HG03439 (cell line): ENCODE results near the gene SUPV3L1.
"Not testable (repeated sequence)": the region's sequence is repeated elsewhere in the genome, so short reads cannot be mapped to it uniquely, and the experiment has no call there.

ENCODE experiments used
- ATAC-seq: cut with Tn5 transposase; IDR thresholded peaks from one replicate; pipeline ENCODE4 v1.9.1; 2021; ENCODE audit warnings: mild to moderate bottlenecking, moderate library complexity; ENCODE audit not compliant: unreplicated experiment

SUPV3L1 gene

DNA sequence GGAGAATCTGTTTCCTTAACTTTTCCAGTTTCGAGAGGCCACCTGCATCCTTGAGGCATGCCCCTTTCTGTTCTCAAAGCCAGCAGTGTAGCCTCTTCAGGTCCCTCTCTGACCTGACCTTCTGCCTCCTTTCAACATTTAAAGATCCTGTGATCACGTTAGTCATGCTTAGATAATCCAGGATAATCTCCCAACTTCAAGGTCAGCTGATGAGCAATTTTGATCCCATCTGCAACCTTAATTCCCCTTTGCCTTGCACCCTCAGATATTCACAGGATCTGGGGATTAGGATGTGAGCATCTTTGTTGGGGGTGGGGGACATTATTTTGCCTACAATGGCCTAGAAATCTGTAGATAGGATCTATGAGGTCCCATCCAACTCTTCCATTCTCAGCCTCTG is 48.1 kb downstream of the SUPV3L1 start:
- ATAC-seq: no peak

GRCh38 chr10:69229616-69229916 is 49.5 kb downstream of the SUPV3L1 start:
- no peak for ATAC-seq

DNA sequence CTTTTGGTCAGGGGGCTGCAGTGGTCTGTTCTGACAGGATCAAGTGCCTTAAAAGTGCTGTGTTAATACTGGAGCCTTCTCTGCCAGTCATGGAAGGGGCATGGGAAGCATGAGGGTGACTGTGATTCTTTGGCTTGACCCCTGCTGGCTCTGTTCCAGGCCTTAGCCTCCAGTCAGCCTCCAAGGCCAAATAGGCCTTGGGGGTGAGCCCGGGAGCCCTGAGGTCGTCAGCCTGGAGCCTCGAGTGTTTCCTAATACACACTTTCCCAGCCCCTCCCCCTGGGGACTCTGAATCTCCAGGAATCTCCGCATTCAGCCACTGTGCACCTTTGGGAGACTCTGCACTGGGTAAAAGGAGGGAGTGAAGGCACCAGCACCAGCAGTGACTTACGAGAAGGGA is 50.1 kb downstream of the SUPV3L1 start:
- ATAC-seq: no peak

DNA sequence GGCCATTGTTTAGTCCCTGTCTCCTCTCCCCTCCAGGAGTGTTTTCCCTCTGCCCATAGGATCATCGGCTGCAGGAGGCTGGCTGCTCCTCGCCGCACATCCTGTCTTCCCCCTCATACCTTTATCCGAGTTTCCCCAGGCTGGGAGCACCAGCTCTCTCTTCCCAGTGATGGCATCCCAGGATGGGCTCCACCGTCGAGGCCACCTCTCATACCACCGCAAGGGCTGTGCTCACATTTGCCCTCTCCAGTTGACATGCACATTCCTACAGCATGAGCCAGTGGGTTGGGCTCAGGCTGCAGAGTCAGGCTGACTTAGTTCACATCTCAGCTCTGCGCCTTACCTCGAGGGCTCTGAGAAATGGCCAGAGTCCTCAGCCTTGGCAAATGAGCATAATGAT is 52.2 kb downstream of the SUPV3L1 start:
- no peak for ATAC-seq

DNA sequence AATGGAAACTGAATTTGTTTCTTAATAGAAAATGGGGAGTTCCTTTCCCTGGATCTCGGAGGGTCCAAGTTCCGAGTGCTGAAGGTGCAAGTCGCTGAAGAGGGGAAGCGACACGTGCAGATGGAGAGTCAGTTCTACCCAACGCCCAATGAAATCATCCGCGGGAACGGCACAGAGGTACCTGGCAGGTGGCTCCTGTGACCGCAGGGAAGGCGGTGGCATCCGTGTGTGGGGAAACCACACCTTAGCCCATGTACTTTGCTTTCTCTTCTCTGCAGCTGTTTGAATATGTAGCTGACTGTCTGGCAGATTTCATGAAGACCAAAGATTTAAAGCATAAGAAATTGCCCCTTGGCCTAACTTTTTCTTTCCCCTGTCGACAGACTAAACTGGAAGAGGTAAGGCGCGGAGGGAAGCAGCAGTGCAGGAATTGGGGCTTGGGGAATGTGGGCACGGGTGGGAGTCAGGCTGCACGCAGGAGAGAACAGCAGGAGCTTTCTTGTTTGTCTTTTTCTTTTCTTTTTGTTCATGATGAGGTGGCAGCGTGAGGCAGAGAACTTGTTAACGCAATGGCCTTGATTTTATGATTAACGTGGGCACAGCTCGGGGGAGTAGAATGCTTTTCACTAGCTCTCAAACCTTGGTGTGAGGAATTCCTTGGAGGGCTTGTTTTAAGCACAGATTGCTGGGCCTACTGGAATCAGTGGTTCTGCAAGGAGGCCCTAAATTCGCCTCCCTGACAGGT is 52.9 kb downstream of the SUPV3L1 start:
- ATAC-seq: no peak

DNA sequence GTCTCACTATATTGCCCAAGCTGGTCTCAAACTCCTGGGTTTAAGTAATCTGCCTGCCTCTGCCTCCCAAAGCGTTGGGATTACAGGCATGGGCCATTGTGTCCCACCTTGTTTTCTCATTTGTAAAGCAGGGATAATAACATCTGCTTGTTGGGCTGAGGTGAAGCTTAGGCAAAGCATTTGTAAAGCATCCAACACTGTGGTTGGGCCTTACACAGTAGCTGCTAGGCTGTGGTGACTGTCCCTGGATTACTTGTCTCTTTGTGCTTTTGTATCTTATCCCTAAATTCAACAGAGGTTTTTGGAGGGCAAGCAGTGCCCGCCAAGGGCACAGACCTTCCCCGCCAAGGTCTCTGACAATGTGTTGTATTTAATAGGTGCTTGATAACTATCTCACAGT is 54.4 kb downstream of the SUPV3L1 start:
- ATAC-seq: no peak

DNA sequence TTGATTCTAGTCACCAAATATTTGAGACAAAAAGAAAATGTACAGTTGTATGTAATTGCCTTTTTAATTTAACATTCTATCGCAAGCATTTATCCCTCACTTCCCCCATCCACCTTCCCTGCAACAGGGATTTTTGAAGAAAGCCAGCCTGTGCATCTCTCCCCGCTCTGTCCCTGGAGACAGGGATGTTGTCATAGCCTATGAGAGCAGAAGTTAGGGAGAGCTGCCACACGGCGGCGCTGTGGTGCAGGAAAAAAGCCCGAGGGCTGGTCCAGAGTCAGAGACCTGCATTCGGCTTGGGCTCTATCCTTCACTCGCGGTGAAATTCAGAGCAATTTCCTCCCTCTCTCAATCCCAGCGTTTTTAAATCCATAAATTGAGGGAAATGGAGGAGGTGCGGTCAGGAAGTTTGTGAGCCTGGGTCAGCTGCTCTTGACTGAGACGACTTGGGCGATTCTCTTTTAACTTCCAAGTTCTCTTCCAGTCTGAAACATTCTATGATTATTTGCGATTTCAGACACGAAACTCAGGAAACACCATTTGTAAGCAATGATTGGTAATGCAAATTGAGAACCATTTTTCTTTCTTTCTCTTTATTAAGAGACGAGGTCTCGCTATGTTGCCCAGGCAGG is 57.6 kb downstream of the SUPV3L1 start:
- peak; percentile 89 for ATAC-seq

DNA sequence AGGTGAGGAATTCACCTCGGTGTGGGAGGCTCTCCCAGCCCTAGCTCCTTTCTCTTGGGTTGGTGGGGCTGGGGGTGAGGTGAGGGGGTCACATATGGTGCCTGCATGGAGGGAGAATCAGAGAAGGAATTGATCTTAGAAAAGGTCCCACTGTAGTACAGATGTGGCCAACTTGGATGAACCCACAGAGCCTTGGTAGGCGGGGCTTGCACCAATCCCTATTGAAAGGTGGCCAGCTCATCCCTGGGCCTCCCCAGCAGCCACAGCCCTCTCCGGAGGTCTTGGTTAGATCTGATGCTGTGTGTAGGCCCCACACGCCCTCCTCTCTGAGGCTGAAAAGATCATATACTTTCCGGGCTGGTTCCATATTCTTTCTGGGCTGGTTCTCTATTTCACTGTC is 59.1 kb downstream of the SUPV3L1 start:
- no peak for ATAC-seq

DNA sequence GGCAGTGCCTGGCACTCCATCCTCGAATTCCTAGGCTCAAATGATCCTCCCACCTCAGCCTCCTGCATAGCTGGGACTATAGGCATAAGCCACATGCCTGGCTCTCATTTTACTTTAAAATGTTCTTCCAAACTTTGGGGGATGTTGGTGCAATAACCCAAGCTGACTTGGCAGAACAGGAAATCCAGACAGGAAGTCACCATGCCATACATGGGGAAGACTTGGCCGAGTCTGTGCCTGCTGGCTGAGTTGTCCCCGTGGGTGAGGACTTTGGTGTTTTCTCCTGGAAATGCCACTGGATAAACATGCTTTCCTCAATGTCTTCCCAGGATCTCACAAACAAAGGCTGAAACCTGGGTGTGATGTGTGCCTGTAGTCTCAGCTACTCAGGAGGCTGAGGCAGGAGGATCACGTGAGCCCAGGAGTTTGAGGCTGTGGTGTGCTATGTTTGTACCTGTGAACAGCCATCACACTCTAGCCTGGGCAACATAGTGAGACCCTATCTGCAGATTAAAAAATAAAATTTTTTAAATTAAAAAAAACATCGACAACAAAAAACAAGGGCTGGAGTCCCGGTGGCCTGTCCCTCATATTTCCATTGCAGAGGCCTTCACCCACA is 59.9 kb downstream of the SUPV3L1 start:
- no peak for ATAC-seq

DNA sequence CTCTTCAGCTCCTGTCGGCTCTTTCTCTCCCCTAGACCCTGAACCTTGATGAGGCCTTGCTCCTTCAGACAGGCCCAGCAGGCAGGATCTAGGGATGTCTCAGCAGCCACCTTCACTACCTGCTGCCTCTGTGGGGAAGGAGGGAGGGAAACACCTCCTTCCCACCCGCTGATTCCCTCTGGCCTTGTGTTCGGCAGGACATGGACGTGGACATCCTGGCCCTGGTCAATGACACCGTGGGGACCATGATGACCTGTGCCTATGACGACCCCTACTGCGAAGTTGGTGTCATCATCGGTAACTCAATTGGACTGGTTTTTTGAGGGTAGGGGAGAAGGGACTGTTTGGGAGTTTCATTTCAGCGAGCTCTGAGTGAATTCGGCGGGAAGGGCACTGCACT is 60.4 kb downstream of the SUPV3L1 start:
- no peak for ATAC-seq

DNA sequence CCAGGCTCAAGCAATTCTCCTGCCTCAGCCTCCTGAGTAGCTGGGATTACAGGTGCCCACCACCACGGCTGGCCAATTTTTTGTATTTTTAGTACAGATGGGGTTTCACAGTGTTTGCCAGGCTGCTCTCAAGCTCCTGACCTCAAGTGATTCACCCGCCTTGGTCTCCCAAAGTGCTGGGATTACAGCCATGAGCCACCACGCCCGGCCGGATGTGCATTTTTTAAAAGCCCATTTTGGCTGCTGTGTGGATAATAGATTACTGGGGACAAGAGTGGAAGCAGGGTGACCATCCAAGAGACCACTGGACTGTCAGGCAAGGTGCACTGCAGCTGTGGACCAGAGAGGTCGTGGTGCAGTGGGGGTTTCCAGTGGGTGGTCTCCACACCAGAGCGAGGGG is 61.5 kb downstream of the SUPV3L1 start:
- ATAC-seq: no peak

DNA sequence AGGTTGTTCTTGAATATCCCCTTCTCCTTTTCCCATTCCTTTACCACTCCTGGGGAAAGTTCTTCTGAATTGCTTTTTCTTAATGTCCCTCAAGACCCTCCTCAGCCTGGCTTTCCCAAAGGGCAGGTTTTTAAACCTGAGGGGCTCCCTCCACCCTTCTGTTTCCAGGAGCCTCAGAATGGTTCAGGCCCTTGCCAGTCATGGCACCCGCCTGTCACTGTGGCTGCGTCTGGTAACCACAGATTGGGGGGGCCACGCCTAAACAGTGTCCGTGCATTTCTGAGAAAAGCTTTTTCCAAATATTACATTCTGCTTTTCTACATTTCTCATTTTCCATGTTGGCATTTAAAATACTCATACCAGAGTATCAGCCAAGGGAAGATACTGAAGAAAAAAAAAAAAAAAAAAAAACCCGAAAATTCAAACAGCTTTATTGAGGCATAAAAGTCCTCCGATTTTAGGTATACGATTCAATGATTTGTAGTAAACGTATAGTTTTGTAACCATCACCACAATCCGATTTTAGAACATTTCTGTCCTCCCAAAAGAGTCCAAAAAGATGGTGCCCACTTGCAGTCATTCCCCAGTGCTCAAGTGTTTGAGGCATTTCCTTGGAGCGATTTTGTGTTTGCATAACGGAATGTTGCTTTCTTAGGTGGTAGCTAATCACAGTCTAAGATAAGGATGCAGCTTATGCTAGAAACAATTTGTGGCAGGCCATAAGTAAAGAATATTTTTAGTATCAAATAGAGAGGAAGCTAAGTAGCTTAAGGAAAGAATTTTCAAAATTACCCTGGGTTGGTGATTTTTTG is 62.2 kb downstream of the SUPV3L1 start:
- no peak for ATAC-seq

- no peak for ATAC-seq
Measured at GRCh38 chr10:69242852-69243212, 62.8 kb downstream of the SUPV3L1 start.

GRCh38 chr10:69243817-69244216 is 63.8 kb downstream of the SUPV3L1 start:
- ATAC-seq: no peak

- no peak for ATAC-seq
Measured at GRCh38 chr10:69246036-69246435, 66.0 kb downstream of the SUPV3L1 start.

DNA sequence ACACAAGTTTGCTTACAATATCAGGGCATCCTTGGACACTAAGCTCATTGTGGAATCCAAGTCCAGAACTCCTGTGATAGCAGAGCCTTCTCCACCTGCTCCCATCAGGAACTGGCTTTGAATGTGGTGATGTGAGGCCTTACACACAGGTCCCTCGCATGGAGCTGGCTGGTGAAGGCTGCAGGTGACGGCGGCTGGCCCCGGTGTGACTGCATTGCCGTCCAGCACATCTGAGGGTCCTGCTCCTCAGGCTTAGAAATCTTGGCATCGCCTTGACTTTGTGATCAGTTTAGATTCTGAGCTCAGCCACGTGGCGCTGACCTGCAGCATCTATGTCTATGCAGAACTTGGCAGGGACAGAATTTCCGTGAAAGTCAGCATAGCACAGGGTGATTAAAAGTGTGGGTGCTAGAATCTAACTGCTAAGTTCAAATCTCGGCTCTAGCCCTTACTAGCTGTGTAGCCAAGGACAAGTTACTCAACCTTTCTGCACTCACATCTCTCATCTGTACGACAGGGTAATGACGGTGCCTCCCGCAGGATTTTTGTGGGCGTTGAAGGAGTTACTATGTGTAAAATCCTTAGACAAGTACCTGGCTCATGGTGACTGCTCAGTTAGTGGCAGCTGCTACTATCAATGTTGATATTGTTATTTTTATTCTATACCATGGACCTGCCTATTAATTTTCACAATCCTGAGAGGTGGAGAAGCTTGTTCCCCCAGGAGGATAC is 66.7 kb downstream of the SUPV3L1 start:
- ATAC-seq: no peak

DNA sequence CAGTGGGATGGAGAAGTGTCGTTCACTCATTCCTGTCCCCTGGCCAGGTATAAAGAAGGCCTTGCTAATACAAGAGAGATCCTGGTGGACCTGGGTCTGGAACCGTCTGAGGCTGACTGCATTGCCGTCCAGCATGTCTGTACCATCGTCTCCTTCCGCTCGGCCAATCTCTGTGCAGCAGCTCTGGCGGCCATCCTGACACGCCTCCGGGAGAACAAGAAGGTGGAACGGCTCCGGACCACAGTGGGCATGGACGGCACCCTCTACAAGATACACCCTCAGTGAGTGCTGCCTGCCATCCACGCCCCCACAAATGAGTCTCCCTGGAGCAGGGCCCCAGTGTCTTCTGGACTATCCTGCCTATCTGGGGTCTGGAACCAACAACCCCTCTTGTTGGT is 67.3 kb downstream of the SUPV3L1 start:
- no peak for ATAC-seq

DNA sequence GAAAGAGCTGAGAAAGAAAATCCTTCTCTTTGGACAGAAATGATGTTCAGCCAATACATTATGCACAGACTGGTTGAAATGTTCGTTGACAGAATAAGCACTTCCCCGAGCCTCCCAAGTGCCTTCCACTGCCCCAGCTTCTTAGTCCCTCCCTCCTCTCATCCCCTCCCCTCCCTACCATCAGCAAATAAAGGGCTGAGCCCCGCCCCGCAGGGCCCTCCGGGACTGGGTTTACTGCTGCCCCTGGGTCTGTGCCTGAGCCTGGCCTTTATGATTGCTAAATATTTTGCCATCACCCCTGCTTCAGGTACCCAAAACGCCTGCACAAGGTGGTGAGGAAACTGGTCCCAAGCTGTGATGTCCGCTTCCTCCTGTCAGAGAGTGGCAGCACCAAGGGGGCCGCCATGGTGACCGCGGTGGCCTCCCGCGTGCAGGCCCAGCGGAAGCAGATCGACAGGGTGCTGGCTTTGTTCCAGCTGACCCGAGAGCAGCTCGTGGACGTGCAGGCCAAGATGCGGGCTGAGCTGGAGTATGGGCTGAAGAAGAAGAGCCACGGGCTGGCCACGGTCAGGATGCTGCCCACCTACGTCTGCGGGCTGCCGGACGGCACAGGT is 68.2 kb downstream of the SUPV3L1 start:
- ATAC-seq: no peak

GRCh38 chr10:69250041-69250440 is 70.0 kb downstream of the SUPV3L1 start:
- no peak for ATAC-seq

- ATAC-seq: not testable (repeated sequence)
Measured at GRCh38 chr10:69251417-69251816, 71.4 kb downstream of the SUPV3L1 start.

GRCh38 chr10:69253171-69253570 is 73.1 kb downstream of the SUPV3L1 start:
- no peak for ATAC-seq
